HepG2 (cell line): ENCODE results near the gene PPP1R27. TPM values are rescaled to one million over a fixed set of nuclear protein-coding genes. Genes with fewer than 3 reads are reported as not detected.
A peak's percentile ranks its signal among the peaks of the same experiment; 100 is the strongest.

Source experiments
- CENPBD1 ChIP-seq: sonication (generic); formaldehyde crosslinking; IDR thresholded peaks from 2 replicates; pipeline ENCODE4 v1.8.0; 2022; ENCODE audit warnings: missing genetic modification reagents, low read depth, mild to moderate bottlenecking, borderline replicate concordance
- EEA1 ChIP-seq: sonication (generic); formaldehyde crosslinking; IDR thresholded peaks from 2 replicates; pipeline ENCODE4 v1.5.1; 2020; ENCODE audit warnings: mild to moderate bottlenecking, missing genetic modification reagents, borderline replicate concordance
- GATA4 ChIP-seq: sonication (generic); IDR thresholded peaks from 2 replicates; pipeline ENCODE4 v1.6.1; 2016; ENCODE audit warnings: antibody characterized with exemption, low read depth, borderline replicate concordance
- NPAS2 ChIP-seq: sonication (generic); formaldehyde crosslinking; IDR thresholded peaks from 2 replicates; pipeline ENCODE4 v1.8.0; 2022; ENCODE audit warnings: mild to moderate bottlenecking, missing genetic modification reagents, borderline replicate concordance
- NR2F6 ChIP-seq, 2 experiments: IDR thresholded peaks; 2 replicates each; pipeline ENCODE4 v1.6.1; 2016; ENCODE audit warnings: antibody characterized with exemption in 1 of 2, mild to moderate bottlenecking in 1 of 2
- PBX3 ChIP-seq: sonication (generic); formaldehyde crosslinking; IDR thresholded peaks from 2 replicates; pipeline ENCODE4 v1.8.1; 2023; ENCODE audit warnings: missing genetic modification reagents, inconsistent platforms, borderline replicate concordance
- PRMT3 ChIP-seq: sonication (generic); formaldehyde crosslinking; IDR thresholded peaks from 2 replicates; pipeline ENCODE4 v1.8.1; 2022; ENCODE audit warnings: low read depth, mild to moderate bottlenecking, moderate library complexity, missing genetic modification reagents, borderline replicate concordance
- SAP130 ChIP-seq: IDR thresholded peaks from 2 replicates; pipeline ENCODE4 v1.6.1; 2016; ENCODE audit warnings: low read depth
- TMF1 ChIP-seq: sonication (generic); formaldehyde crosslinking; IDR thresholded peaks from 2 replicates; pipeline ENCODE4 v1.8.1; 2022; ENCODE audit warnings: low read depth, missing genetic modification reagents
- ZBTB44 ChIP-seq: sonication (generic); formaldehyde crosslinking; IDR thresholded peaks from 2 replicates; pipeline ENCODE4 v1.4.0; 2020; ENCODE audit warnings: missing genetic modification reagents
- ZBTB49 ChIP-seq: sonication (generic); formaldehyde crosslinking; IDR thresholded peaks from 2 replicates; pipeline ENCODE4 v1.4.0; 2020; ENCODE audit warnings: missing genetic modification reagents, borderline replicate concordance
- ZNF143 ChIP-seq: sonication (generic); formaldehyde crosslinking; IDR thresholded peaks from 2 replicates; pipeline ENCODE4 v1.4.0; 2020; ENCODE audit warnings: missing genetic modification reagents
- ZNF547 ChIP-seq: sonication (generic); formaldehyde crosslinking; IDR thresholded peaks from 2 replicates; pipeline ENCODE4 v1.5.1; 2020; ENCODE audit warnings: mild to moderate bottlenecking, missing genetic modification reagents
- ZNF720 ChIP-seq: sonication (generic); formaldehyde crosslinking; IDR thresholded peaks from 2 replicates; pipeline ENCODE4 v1.4.0; 2020; ENCODE audit warnings: missing genetic modification reagents
- ZNF772 ChIP-seq: sonication (generic); formaldehyde crosslinking; IDR thresholded peaks from 2 replicates; pipeline ENCODE4 v1.5.0; 2020; ENCODE audit warnings: mild to moderate bottlenecking, missing genetic modification reagents
- polyA plus RNA-seq, 8 experiments: library from polyadenylated mRNA; depleted of rRNA in 3 of 8; stranded (reverse) in 7 of 8; unstranded in 1 of 8; fragments of >200 nt; fragmentation: Illumina TruSeq in 4 of 8; extraction: Trizol in 4 of 8; gene quantifications; 2 replicates each; pipeline versions ENCODE4 v1.2.1 to v1.2.3, GENCODE V29; 2011 to 2016; ENCODE audit warnings: low read depth in 4 of 8, missing spikeins in 1 of 8, mixed read lengths in 1 of 8; ENCODE audit not compliant: insufficient read depth in 1 of 8
- total RNA-seq, 5 experiments: library from RNA; depleted of rRNA; stranded (reverse); fragments of >200 nt; fragmentation: Illumina TruSeq; extraction: Trizol; gene quantifications; 2 replicates each; pipeline ENCODE4 v1.2.3, GENCODE V29; 2016; ENCODE audit warnings: low read depth in 1 of 5
- TF ChIP-seq, protein P1 (sequence below): sonication (generic); formaldehyde crosslinking; IDR thresholded peaks from 2 replicates; pipeline ENCODE4; 2020; ENCODE audit warnings: missing genetic modification reagents, mild to moderate bottlenecking, borderline replicate concordance
- TF ChIP-seq, protein P2 (sequence below): IDR thresholded peaks from 2 replicates; pipeline ENCODE4 v1.6.1; 2012; ENCODE audit warnings: low read depth, low read length, improper control_type of control experiment

Gene PPP1R27
- total and polyA plus RNA-seq, 2 of the 13 experiments (the other 11 are each of a cell fraction or from before 2014, with no cell fraction given) = 0.17 to 1.00 TPM

DNA sequence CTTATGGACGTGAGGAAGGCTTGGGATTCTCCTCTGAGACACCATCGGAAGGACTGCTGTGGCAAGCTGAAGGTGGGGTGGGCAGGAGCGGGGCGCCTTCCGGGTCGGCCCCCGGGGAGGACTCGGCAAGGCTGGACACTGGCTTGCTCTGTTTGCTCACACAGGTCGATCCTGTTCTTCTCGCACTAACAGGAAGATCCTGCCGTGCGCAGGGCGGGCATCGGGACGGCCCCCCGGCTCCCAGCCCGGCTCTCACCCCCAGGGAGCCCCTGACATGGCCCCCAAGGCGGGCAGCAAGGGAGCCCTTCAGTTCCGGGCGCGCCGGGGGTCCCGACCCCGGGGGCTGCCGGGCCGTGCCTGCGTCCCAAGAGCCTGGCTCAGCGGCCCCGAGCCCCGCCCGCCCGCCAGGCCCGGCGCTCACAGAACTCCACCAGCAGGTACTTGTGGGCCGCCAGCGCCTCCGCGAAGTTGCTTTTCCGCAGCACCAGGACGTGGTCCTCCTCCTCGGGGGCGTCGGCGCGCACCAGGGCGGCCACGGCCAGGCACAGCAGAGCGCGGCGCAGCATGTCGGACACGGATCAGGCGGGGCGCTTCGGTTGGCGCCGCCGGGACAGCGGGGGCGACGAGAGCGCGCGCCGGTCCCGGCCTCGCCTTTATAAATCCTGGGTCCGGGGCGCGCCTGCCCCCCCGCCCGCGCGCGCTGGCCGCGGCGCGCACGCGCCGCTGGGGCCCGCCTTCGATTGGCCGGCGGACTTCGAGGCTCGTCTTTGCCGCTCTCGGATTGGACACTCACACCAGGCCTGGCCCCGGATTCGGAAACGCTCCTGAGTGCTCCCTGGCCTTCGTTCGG lies 25.3 kb upstream of the PPP1R27 start, which contains the start of gene P4HB (continued):
- TF ChIP-seq ZNF547 (peak; percentile 81), NPAS2 (no peak), PRMT3 (CRISPR knock-in tag) (no peak), PBX3 (no peak), CENPBD1 (CRISPR knock-in tag) (no peak; the same call in 1 of the 2 replicates), ZBTB44 (CRISPR knock-in tag) (peak; percentile 83; the same call in 1 of the 2 replicates), ZBTB49 (CRISPR knock-in tag) (no peak), GATA4 (peak; percentile 71; the same call in 1 of the 2 replicates), SAP130 (CRISPR knock-in tag) (peak; percentile 61), ZNF772 (CRISPR knock-in tag) (no peak; the same call in 1 of the 2 replicates), TMF1 (peak; percentile 90), ZNF720 (0 out of 2 replicates have a peak, but pooled peaks have one; percentile 70), ZNF143 (CRISPR knock-in tag) (no peak), EEA1 (CRISPR knock-in tag) (peak; percentile 93), NR2F6 (IDR thresholded peaks at IDR 0.05) (no peak), NR2F6 (CRISPR knock-in tag; IDR thresholded peaks at IDR 0.05) (no peak)
- TF ChIP-seq, protein P1, sequence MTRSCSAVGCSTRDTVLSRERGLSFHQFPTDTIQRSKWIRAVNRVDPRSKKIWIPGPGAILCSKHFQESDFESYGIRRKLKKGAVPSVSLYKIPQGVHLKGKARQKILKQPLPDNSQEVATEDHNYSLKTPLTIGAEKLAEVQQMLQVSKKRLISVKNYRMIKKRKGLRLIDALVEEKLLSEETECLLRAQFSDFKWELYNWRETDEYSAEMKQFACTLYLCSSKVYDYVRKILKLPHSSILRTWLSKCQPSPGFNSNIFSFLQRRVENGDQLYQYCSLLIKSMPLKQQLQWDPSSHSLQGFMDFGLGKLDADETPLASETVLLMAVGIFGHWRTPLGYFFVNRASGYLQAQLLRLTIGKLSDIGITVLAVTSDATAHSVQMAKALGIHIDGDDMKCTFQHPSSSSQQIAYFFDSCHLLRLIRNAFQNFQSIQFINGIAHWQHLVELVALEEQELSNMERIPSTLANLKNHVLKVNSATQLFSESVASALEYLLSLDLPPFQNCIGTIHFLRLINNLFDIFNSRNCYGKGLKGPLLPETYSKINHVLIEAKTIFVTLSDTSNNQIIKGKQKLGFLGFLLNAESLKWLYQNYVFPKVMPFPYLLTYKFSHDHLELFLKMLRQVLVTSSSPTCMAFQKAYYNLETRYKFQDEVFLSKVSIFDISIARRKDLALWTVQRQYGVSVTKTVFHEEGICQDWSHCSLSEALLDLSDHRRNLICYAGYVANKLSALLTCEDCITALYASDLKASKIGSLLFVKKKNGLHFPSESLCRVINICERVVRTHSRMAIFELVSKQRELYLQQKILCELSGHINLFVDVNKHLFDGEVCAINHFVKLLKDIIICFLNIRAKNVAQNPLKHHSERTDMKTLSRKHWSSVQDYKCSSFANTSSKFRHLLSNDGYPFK (CRISPR knock-in tag) = no peak
- TF ChIP-seq, protein P2, sequence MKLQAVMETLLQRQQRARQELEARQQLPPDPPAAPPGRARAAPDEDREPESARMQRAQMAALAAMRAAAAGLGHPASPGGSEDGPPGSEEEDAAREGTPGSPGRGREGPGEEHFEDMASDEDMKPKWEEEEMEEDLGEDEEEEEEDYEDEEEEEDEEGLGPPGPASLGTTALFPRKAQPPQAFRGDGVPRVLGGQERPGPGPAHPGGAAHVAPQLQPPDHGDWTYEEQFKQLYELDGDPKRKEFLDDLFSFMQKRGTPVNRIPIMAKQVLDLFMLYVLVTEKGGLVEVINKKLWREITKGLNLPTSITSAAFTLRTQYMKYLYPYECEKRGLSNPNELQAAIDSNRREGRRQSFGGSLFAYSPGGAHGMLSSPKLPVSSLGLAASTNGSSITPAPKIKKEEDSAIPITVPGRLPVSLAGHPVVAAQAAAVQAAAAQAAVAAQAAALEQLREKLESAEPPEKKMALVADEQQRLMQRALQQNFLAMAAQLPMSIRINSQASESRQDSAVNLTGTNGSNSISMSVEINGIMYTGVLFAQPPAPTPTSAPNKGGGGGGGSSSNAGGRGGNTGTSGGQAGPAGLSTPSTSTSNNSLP = no peak
